Psoas muscle (tissue), 8 donors: ENCODE measurements around the gene RD3L. TPM values are rescaled to one million over a fixed set of nuclear protein-coding genes. Genes with fewer than 3 reads are reported as not detected.
A peak's percentile ranks its signal among the peaks of the same experiment; 100 is the strongest.
"Not testable (repeated sequence)": the region's sequence is repeated elsewhere in the genome, so short reads cannot be mapped to it uniquely, and the experiment has no call there.

Experiments
- ATAC-seq, 4 donors: fragments of 200-7000 bp; cut with Tn5 transposase; one replicate each; pipeline ENCODE4 v1.9.1; 2020; ENCODE audit warnings: moderate library complexity in 3 of 4, mild to moderate bottlenecking in 2 of 4
- DNase-seq, 2 donors: peaks; one replicate each; pipeline ENCODE4 v3.0.0-alpha.2; 2020
- H3K27ac ChIP-seq: fragments of 200-600 bp; one replicate; pipeline ENCODE4 v1.8.0; 2022
- H3K27me3 ChIP-seq, 3 donors: fragments of 200-600 bp in 1 of 3; one replicate each; pipeline versions ENCODE4 v1.6.1 to v1.8.0; 2013 to 2022; ENCODE audit warnings: low read length in 2 of 3, mild to moderate bottlenecking in 2 of 3, moderate library complexity in 1 of 3; ENCODE audit not compliant: insufficient read depth in 3 of 3
- H3K36me3 ChIP-seq, 2 donors: fragments of 200-600 bp in 1 of 2; one replicate each; pipeline versions ENCODE4 v1.6.1 to v1.8.0; 2013 to 2022; ENCODE audit warnings: low read depth in 1 of 2, mild to moderate bottlenecking in 1 of 2, moderate library complexity in 1 of 2; ENCODE audit not compliant: insufficient read depth in 1 of 2
- H3K4me1 ChIP-seq: fragments of 200-600 bp; one replicate; pipeline ENCODE4 v1.8.0; 2022
- H3K4me3 ChIP-seq: fragments of 200-600 bp; one replicate; pipeline ENCODE4 v1.8.0; 2022; ENCODE audit warnings: mild to moderate bottlenecking
- H3K9me3 ChIP-seq: fragments of 200-600 bp; one replicate; pipeline ENCODE4 v1.8.0; 2022
- CTCF ChIP-seq: fragments of 200-600 bp; IDR thresholded peaks from one replicate; pipeline ENCODE4 v1.8.0; 2022; ENCODE audit warnings: antibody characterized with exemption
- WGBS, 3 donors: extraction: QIAGEN DNeasy Blood & Tissue Kit; methylation state at CpG; one replicate each; pipeline versions ENCODE4 v1.1.6 to v1.1.7; 2013; 5-methylcytosine and 5-hydroxymethylcytosine counted together
- intact Hi-C, 2 donors: fragments of 100-400 bp; cut with DNase I; formaldehyde crosslinking; loops; one replicate each; pipeline versions ENCODE4 v1.11.0 to v1.14.2; 2022
- polyA plus RNA-seq, 3 donors: library from polyadenylated mRNA; stranded (reverse); fragments of 200-250 nt; gene quantifications; one replicate each; pipeline ENCODE4 v1.2.3, GENCODE V29; 2013
- total RNA-seq, 4 donors: library from RNA; stranded (reverse); fragmentation: NEBNext Ultra II Directional in 2 of 4; extraction: Animal tissue kit (Norgen Biotek cat#: 25700) in 2 of 4; gene quantifications; one replicate each; pipeline versions ENCODE4 v1.2.1 to v1.2.4, GENCODE V29; 2021 to 2023
- donor health status: healthy with polysubstance abuse.
- donor health status: DM: no; HTN: no; CAD: no; lungs with moderate emphysema.
- donor health status: Bipolar disorder and iron deficiency.
- donor health status: healthy.
- donor health status: DM: yes; HTN: yes; CAD: no.
- donor health status: DM: no; HTN: no; CAD: no.
- donor health status: DM: no; HTN: no; CAD: no.
- donor health status: DM: yes; HTN: yes; CAD: no.

RD3L gene
- total and polyA plus RNA-seq, 7 donors, result not detected

DNA sequence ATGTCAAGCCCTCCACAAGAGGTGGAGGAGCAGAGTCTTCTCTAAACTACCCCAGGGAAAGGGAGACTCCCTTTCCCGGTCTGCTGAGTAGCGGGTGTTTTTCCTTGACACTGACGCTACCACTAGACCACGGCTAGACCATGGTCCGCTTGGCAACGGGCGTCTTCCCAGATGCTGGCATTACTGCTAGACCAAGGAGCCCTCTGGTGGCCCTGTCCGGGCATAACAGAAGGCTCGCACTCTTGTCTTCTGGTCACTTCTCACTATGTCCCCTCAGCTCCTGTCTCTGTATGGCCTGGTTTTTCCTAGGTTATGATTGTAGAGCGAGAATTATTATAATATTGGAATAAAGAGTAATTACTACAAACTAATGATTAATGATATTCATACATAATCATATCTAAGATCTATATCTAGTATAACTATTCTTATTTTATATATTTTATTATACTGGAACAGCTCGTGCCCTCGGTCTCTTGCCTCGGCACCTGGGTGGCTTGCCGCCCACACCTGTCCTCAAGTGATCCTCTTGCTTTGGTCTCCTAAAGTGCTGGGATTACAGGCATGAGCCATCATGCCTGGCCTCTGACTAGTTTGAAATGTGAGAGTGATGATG is 38.4 kb upstream of the RD3L start:
- not testable (repeated sequence) for H3K4me1 ChIP-seq, H3K27ac ChIP-seq, H3K9me3 ChIP-seq, H3K36me3 ChIP-seq, ATAC-seq, H3K27me3 ChIP-seq, H3K4me3 ChIP-seq
- intact Hi-C loops, result loop anchor here in 1 of 2 donors (10.0 kb wide), 1 partner anchor 406 kb away; no protein-coding TSS in a partner anchor
- 35 to 56% (median 41%) methylated on average over 12 to 14 of the region's 14 CpGs for WGBS, 3 donors
- TF ChIP-seq CTCF, result peak; percentile 66
- peak; percentile 60 to 76 for DNase-seq

GRCh38 chr14:103974575-103974974 is 32.2 kb upstream of the RD3L start:
- H3K4me1 ChIP-seq, result no peaks in the 10 kb centered on the region
- ATAC-seq, result no peak
- H3K27ac ChIP-seq, result no peak overlapping the region
- intact Hi-C loops, result no loop called here
- H3K9me3 ChIP-seq, result no peaks in the 10 kb centered on the region
- no peaks in the 10 kb centered on the region for H3K27me3 ChIP-seq
- WGBS, 3 donors, result 67 to 74% (median 71%) methylated on average over 2 of the region's 2 CpGs
- H3K4me3 ChIP-seq, result no peak overlapping the region
- DNase-seq, result no peak
- TF ChIP-seq CTCF, result no peak
- H3K36me3 ChIP-seq, result no peaks in the 10 kb centered on the region

GRCh38 chr14:103973354-103973753 is 31.0 kb upstream of the RD3L start:
- 43 to 60% (median 56%) methylated on average over 4 of the region's 4 CpGs for WGBS, 3 donors
- Histone ChIP-seq H3K4me1 (no peaks in the 10 kb centered on the region), H3K9me3 (no peaks in the 10 kb centered on the region), H3K27ac (no peak overlapping the region), H3K36me3 (no peaks in the 10 kb centered on the region), H3K27me3 (no peaks in the 10 kb centered on the region), H3K4me3 (no peak overlapping the region)
- TF ChIP-seq CTCF, result no peak
- intact Hi-C loops, result no loop called here
- ATAC-seq (no peak), DNase-seq (no peak)

DNA sequence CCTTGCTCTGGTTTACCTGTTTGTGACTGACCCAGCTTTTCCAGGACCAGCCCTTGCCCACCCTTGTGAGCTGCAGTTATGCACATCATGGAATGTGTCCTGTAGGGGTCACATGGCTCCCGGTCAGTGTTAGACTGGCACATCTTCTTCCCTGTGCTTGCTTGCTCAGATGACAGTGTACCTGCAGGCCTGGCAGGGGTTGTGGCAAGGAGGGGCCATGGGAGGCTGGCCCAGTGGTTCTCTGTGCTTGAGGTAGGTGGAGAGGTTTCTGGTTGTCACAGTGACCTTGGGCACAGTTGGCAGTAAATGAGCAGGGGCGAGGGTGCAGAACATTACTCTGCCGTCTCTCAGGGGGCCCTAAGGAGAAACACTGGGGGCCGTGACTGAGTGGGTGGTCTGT is 27.6 kb upstream of the RD3L start:
- intact Hi-C loops, result no loop called here
- DNase-seq, result no peak
- WGBS, 3 donors, result 75 to 84% (median 79%) methylated on average over 4 of the region's 4 CpGs

More for the DNA sequence above, 27.6 kb upstream of the RD3L start:
- Histone ChIP-seq H3K27ac (no peak overlapping the region), H3K9me3 (no peaks in the 10 kb centered on the region), H3K27me3 (peaks cover 0 to 8% (median 2%) of the 10 kb centered on the region in 3 donors), H3K4me3 (no peak overlapping the region), H3K36me3 (no peaks in the 10 kb centered on the region), H3K4me1 (no peaks in the 10 kb centered on the region)
- TF ChIP-seq CTCF, result no peak
- no peak for ATAC-seq
